Erythroblast (primary cell): ENCODE results near the gene SYTL1.
A peak's percentile ranks its signal among the peaks of the same experiment; 100 is the strongest.

ENCODE experiments used
- DNase-seq, 2 experiments: peaks; one replicate each; lab custom pipeline; 2025; lab: John Stamatoyannopoulos, UW
- GATA1 ChIP-seq: IDR thresholded peaks from 2 replicates; pipeline ENCODE4 v1.6.1; 2011; ENCODE audit warnings: low read depth, mild to moderate bottlenecking, control low read depth, low read length, moderate library complexity
- POLR2A ChIP-seq: IDR thresholded peaks from 2 replicates; pipeline ENCODE4 v1.6.1; 2011; ENCODE audit warnings: mild to moderate bottlenecking, low read length

SYTL1 gene

GRCh38 chr1:27399251-27400025 lies 57.6 kb downstream of the SYTL1 start:
- DNase-seq = no peak
- TF ChIP-seq POLR2A = no peak
- TF ChIP-seq GATA1 = no peak

GRCh38 chr1:27400082-27400962 lies 58.5 kb downstream of the SYTL1 start:
- TF ChIP-seq GATA1 = no peak
- peak; percentile 16 for TF ChIP-seq POLR2A

GRCh38 chr1:27400963-27401341 lies 59.1 kb downstream of the SYTL1 start:
- no peak for DNase-seq
- TF ChIP-seq POLR2A (no peak), GATA1 (no peak)

More at GRCh38 chr1:27400082-27400962, 58.5 kb downstream of the SYTL1 start:
- no peak for DNase-seq

- no peak for TF ChIP-seq POLR2A
- TF ChIP-seq GATA1 = no peak
- peak in 1 of 2 experiments; percentile 55 for DNase-seq
These were observed 60.5 kb downstream of the SYTL1 start for GRCh38 chr1:27402349-27402754.

- no peak for TF ChIP-seq GATA1
- TF ChIP-seq POLR2A = no peak
- DNase-seq = peak in 1 of 2 experiments; percentile 65
These were observed 61.4 kb downstream of the SYTL1 start for GRCh38 chr1:27403065-27403726.
